ENCODE results near the gene SLC35B1.

- no peak for TF ChIP-seq POLR2A (IDR thresholded peaks at IDR 0.05)
- TF ChIP-seq EP300 (IDR thresholded peaks at IDR 0.05) = no peak
Observed at GRCh38 chr17:49756323-49757150, 48.8 kb upstream of the SLC35B1 start.
